Suprapubic skin (tissue), 4 donors: Measurements from ENCODE around the gene GNB1. TPM values are rescaled to one million over a fixed set of nuclear protein-coding genes. Genes with fewer than 3 reads are reported as not detected.

ENCODE experiments used
- DNase-seq, 2 donors: peaks; one replicate each; pipeline ENCODE4 v3.0.0-alpha.2; 2019; ENCODE audit warnings: low spot score in 2 of 2
- H3K27ac ChIP-seq: fragments of 200-600 bp; sonication (generic); one replicate; pipeline ENCODE4 v1.5.1; 2019
- H3K27me3 ChIP-seq: fragments of 200-600 bp; sonication (generic); one replicate; pipeline ENCODE4 v1.5.1; 2019
- H3K36me3 ChIP-seq: fragments of 200-600 bp; sonication (generic); one replicate; pipeline ENCODE4 v1.5.1; 2019
- H3K4me1 ChIP-seq: fragments of 200-600 bp; sonication (generic); one replicate; pipeline ENCODE4 v1.5.1; 2019
- H3K4me3 ChIP-seq: fragments of 200-600 bp; sonication (generic); one replicate; pipeline ENCODE4 v1.5.1; 2019; ENCODE audit warnings: mild to moderate bottlenecking
- H3K9me3 ChIP-seq: fragments of 200-600 bp; sonication (generic); one replicate; pipeline ENCODE4 v1.5.1; 2019
- CTCF ChIP-seq, 2 donors: fragments of 200-600 bp in 1 of 2; fragments of 450-650 bp in 1 of 2; sonication (generic) in 1 of 2; IDR thresholded peaks; one replicate each; pipeline ENCODE4 v1.5.1; 2016 to 2019; ENCODE audit warnings: antibody characterized with exemption in 2 of 2, mild to moderate bottlenecking in 1 of 2, moderate library complexity in 1 of 2
- EP300 ChIP-seq: sonication (generic); formaldehyde crosslinking; IDR thresholded peaks from one replicate; pipeline ENCODE4 v1.6.1; 2017; ENCODE audit warnings: antibody characterized with exemption
- POLR2A ChIP-seq, 2 donors: fragments of 450-650 bp; IDR thresholded peaks; one replicate each; pipeline ENCODE4 v1.6.1; 2017; ENCODE audit warnings: antibody characterized with exemption in 2 of 2, mild to moderate bottlenecking in 2 of 2, moderate library complexity in 2 of 2
- POLR2AphosphoS5 ChIP-seq, 3 donors: sonication (generic); formaldehyde crosslinking; IDR thresholded peaks; one replicate each; pipeline ENCODE4 v1.6.1; 2017; ENCODE audit warnings: antibody characterized with exemption in 3 of 3
- WGBS: methylation state at CpG from one replicate; pipeline ENCODE4 v1.1.5; 2018; 5-methylcytosine and 5-hydroxymethylcytosine counted together
- total RNA-seq, 4 donors: library from RNA; depleted of rRNA; stranded (reverse); fragments of >200 nt; gene quantifications; one replicate each; pipeline ENCODE4 v1.1.0, GENCODE V29; 2016

The GNB1 gene
- total RNA-seq, 4 donors from 2014 or later: 121 to 159 (median 153) TPM

GRCh38 chr1:1797731-1798341 lies 93.1 kb downstream of the GNB1 start:
- WGBS: 69% methylated on average over 11 of the region's 11 CpGs
- TF ChIP-seq CTCF (IDR thresholded peaks at IDR 0.05) (no peak), POLR2A (IDR thresholded peaks at IDR 0.05) (no peak), EP300 (no peak), POLR2AphosphoS5 (IDR thresholded peaks at IDR 0.05) (no peak)
- Histone ChIP-seq H3K9me3 (no peaks in the 10 kb centered on the region), H3K36me3 (peaks cover 77% of the 10 kb centered on the region), H3K27ac (no peak overlapping the region), H3K27me3 (no peaks in the 10 kb centered on the region), H3K4me1 (peaks cover 11% of the 10 kb centered on the region), H3K4me3 (no peak overlapping the region)
- no peak for DNase-seq

- Histone ChIP-seq H3K36me3 (peaks cover 82% of the 10 kb centered on the region), H3K27me3 (no peaks in the 10 kb centered on the region), H3K4me1 (peaks cover 11% of the 10 kb centered on the region), H3K27ac (no peak overlapping the region), H3K4me3 (no peak overlapping the region), H3K9me3 (no peaks in the 10 kb centered on the region)
- TF ChIP-seq POLR2AphosphoS5 (IDR thresholded peaks at IDR 0.05) (no peak), EP300 (no peak), POLR2A (IDR thresholded peaks at IDR 0.05) (no peak), CTCF (IDR thresholded peaks at IDR 0.05) (no peak)
- 87% methylated on average over 5 of the region's 5 CpGs for WGBS
- no peak for DNase-seq
These were observed 94.4 kb downstream of the GNB1 start for GRCh38 chr1:1796466-1796865.

DNA sequence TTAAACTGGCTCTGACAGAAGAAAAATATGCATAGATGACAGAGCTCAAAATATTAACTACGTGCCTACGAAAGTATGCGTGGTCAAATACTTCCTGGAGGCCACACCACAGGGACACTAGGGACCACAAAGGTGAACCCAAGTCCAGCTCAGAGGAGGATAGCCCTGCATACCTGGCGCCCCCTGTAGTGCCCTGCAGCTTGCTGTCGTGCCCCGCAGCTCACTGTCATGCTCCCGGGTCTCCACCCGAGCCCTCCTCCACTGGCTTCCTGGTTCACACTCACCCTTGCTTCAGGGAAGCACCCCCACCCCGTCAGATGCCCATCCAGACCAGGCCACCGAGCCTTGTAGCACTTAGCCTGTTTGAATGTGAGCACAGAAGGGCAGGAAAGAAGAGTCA lies 95.9 kb downstream of the GNB1 start:
- 93% methylated on average over 10 of the region's 10 CpGs for WGBS
- H3K36me3 ChIP-seq: peaks cover 91% of the 10 kb centered on the region
- H3K4me3 ChIP-seq: no peak overlapping the region
- peaks cover 11% of the 10 kb centered on the region for H3K4me1 ChIP-seq
- H3K9me3 ChIP-seq: no peaks in the 10 kb centered on the region
- DNase-seq: no peak
- no peaks in the 10 kb centered on the region for H3K27me3 ChIP-seq
- TF ChIP-seq EP300 (no peak), POLR2AphosphoS5 (IDR thresholded peaks at IDR 0.05) (no peak), CTCF (IDR thresholded peaks at IDR 0.05) (no peak), POLR2A (IDR thresholded peaks at IDR 0.05) (no peak)
- H3K27ac ChIP-seq: no peak overlapping the region

GRCh38 chr1:1793481-1794244 lies 97.2 kb downstream of the GNB1 start:
- DNase-seq: no peak
- no peaks in the 10 kb centered on the region for H3K9me3 ChIP-seq
- H3K4me1 ChIP-seq: peaks cover 11% of the 10 kb centered on the region
- TF ChIP-seq CTCF (IDR thresholded peaks at IDR 0.05) (no peak), EP300 (no peak), POLR2AphosphoS5 (IDR thresholded peaks at IDR 0.05) (no peak), POLR2A (IDR thresholded peaks at IDR 0.05) (no peak)
- H3K36me3 ChIP-seq: peaks cover 95% of the 10 kb centered on the region
- no peaks in the 10 kb centered on the region for H3K27me3 ChIP-seq
- no peak overlapping the region for H3K4me3 ChIP-seq
- H3K27ac ChIP-seq: no peak overlapping the region
- WGBS: 91% methylated on average over 17 of the region's 17 CpGs

- peaks cover under 1% of the 10 kb centered on the region for H3K4me1 ChIP-seq
- DNase-seq: no peak
- H3K36me3 ChIP-seq: peaks cover 93% of the 10 kb centered on the region
- no peak overlapping the region for H3K27ac ChIP-seq
- TF ChIP-seq CTCF (IDR thresholded peaks at IDR 0.05) (peak in 1 of 2 donors; percentile 2), POLR2AphosphoS5 (IDR thresholded peaks at IDR 0.05) (no peak)
- no peaks in the 10 kb centered on the region for H3K27me3 ChIP-seq
- H3K4me3 ChIP-seq: no peak overlapping the region
- H3K9me3 ChIP-seq: no peaks in the 10 kb centered on the region
- 84% methylated on average over 24 of the region's 25 CpGs for WGBS
These were observed 102.0 kb downstream of the GNB1 start for GRCh38 chr1:1788646-1789431.
